ENCODE results near the gene NOX4. TPM values are rescaled to one million over a fixed set of nuclear protein-coding genes. Genes with fewer than 3 reads are reported as not detected.
"Not testable (repeated sequence)": the region's sequence is repeated elsewhere in the genome, so short reads cannot be mapped to it uniquely, and the experiment has no call there.

Gene NOX4
- polyA plus RNA-seq, 1 donor: 4.6 TPM

- 100% methylated on average over 1 of the region's 1 CpG for WGBS (ENCODE audit: insufficient coverage, low lambda C conversion rate)
- Histone ChIP-seq H3K27ac (ENCODE audit: low read length) (no peak overlapping the region), H3K9me3 (ENCODE audit: control insufficient read depth, low read depth, low read length) (no peaks in the 10 kb centered on the region), H3K27me3 (ENCODE audit: control insufficient read depth, insufficient read depth, low read length) (no peaks in the 10 kb centered on the region), H3K4me3 (ENCODE audit: low read length) (no peak overlapping the region), H3K4me1 (ENCODE audit: control insufficient read depth, insufficient read depth, low read length) (no peaks in the 10 kb centered on the region), H3K36me3 (ENCODE audit: control insufficient read depth, insufficient read depth, low read length) (no peaks in the 10 kb centered on the region)
- no peak for DNase-seq
Measured at GRCh38 chr11:89355646-89356045, 135.5 kb downstream of the NOX4 start.

- not testable (repeated sequence) for H3K27me3 ChIP-seq (ENCODE audit: control insufficient read depth, insufficient read depth, low read length); H3K27ac ChIP-seq (ENCODE audit: low read length); H3K4me1 ChIP-seq (ENCODE audit: control insufficient read depth, insufficient read depth, low read length); DNase-seq; H3K9me3 ChIP-seq (ENCODE audit: control insufficient read depth, low read depth, low read length); H3K36me3 ChIP-seq (ENCODE audit: control insufficient read depth, insufficient read depth, low read length); H3K4me3 ChIP-seq (ENCODE audit: low read length)
- WGBS (ENCODE audit: insufficient coverage, low lambda C conversion rate): 100% methylated on average over 1 of the region's 2 CpGs
Measured at GRCh38 chr11:89354513-89354912, 136.7 kb downstream of the NOX4 start.

GRCh38 chr11:89347071-89347470 is 144.1 kb downstream of the NOX4 start:
- Histone ChIP-seq H3K4me1 (ENCODE audit: control insufficient read depth, insufficient read depth, low read length) (no peaks in the 10 kb centered on the region), H3K9me3 (ENCODE audit: control insufficient read depth, low read depth, low read length) (no peaks in the 10 kb centered on the region), H3K36me3 (ENCODE audit: control insufficient read depth, insufficient read depth, low read length) (no peaks in the 10 kb centered on the region), H3K4me3 (ENCODE audit: low read length) (no peak overlapping the region), H3K27me3 (ENCODE audit: control insufficient read depth, insufficient read depth, low read length) (no peaks in the 10 kb centered on the region), H3K27ac (ENCODE audit: low read length) (no peak overlapping the region)
- WGBS (ENCODE audit: insufficient coverage, low lambda C conversion rate): no CpG with 5 or more reads among the region's 2 CpGs
- DNase-seq: no peak

GRCh38 chr11:89346601-89347000 is 144.6 kb downstream of the NOX4 start:
- no peaks in the 10 kb centered on the region for H3K9me3 ChIP-seq (ENCODE audit: control insufficient read depth, low read depth, low read length)
- DNase-seq: no peak
- no peaks in the 10 kb centered on the region for H3K27me3 ChIP-seq (ENCODE audit: control insufficient read depth, insufficient read depth, low read length)
- H3K27ac ChIP-seq (ENCODE audit: low read length): no peak overlapping the region
- WGBS (ENCODE audit: insufficient coverage, low lambda C conversion rate): no CpG with 5 or more reads among the region's 5 CpGs
- no peaks in the 10 kb centered on the region for H3K4me1 ChIP-seq (ENCODE audit: control insufficient read depth, insufficient read depth, low read length)
- H3K36me3 ChIP-seq (ENCODE audit: control insufficient read depth, insufficient read depth, low read length): no peaks in the 10 kb centered on the region
- H3K4me3 ChIP-seq (ENCODE audit: low read length): no peak overlapping the region

GRCh38 chr11:89342880-89343572 is 148.1 kb downstream of the NOX4 start:
- H3K4me3 ChIP-seq (ENCODE audit: low read length); H3K27ac ChIP-seq (ENCODE audit: low read length); H3K36me3 ChIP-seq (ENCODE audit: control insufficient read depth, insufficient read depth, low read length); H3K9me3 ChIP-seq (ENCODE audit: control insufficient read depth, low read depth, low read length); DNase-seq; H3K4me1 ChIP-seq (ENCODE audit: control insufficient read depth, insufficient read depth, low read length); H3K27me3 ChIP-seq (ENCODE audit: control insufficient read depth, insufficient read depth, low read length): not testable (repeated sequence)
- WGBS (ENCODE audit: insufficient coverage, low lambda C conversion rate): no CpG with 5 or more reads among the region's 3 CpGs

- not testable (repeated sequence) for H3K27me3 ChIP-seq (ENCODE audit: control insufficient read depth, insufficient read depth, low read length); H3K4me3 ChIP-seq (ENCODE audit: low read length); H3K36me3 ChIP-seq (ENCODE audit: control insufficient read depth, insufficient read depth, low read length); H3K4me1 ChIP-seq (ENCODE audit: control insufficient read depth, insufficient read depth, low read length); H3K27ac ChIP-seq (ENCODE audit: low read length); DNase-seq; H3K9me3 ChIP-seq (ENCODE audit: control insufficient read depth, low read depth, low read length)
Measured at GRCh38 chr11:89340450-89340849, 150.7 kb downstream of the NOX4 start.

- H3K27me3 ChIP-seq (ENCODE audit: control insufficient read depth, insufficient read depth, low read length); H3K9me3 ChIP-seq (ENCODE audit: control insufficient read depth, low read depth, low read length); DNase-seq; H3K4me1 ChIP-seq (ENCODE audit: control insufficient read depth, insufficient read depth, low read length); H3K36me3 ChIP-seq (ENCODE audit: control insufficient read depth, insufficient read depth, low read length); H3K27ac ChIP-seq (ENCODE audit: low read length); H3K4me3 ChIP-seq (ENCODE audit: low read length): not testable (repeated sequence)
- WGBS (ENCODE audit: insufficient coverage, low lambda C conversion rate): no CpG with 5 or more reads among the region's 2 CpGs
Measured at GRCh38 chr11:89338073-89338472, 153.1 kb downstream of the NOX4 start.

- no CpG with 5 or more reads among the region's 4 CpGs for WGBS (ENCODE audit: insufficient coverage, low lambda C conversion rate)
- not testable (repeated sequence) for DNase-seq
Measured at GRCh38 chr11:89337100-89337650, 154.0 kb downstream of the NOX4 start.

GRCh38 chr11:89333704-89334103 is 157.5 kb downstream of the NOX4 start:
- not testable (repeated sequence) for H3K27ac ChIP-seq (ENCODE audit: low read length); H3K4me1 ChIP-seq (ENCODE audit: control insufficient read depth, insufficient read depth, low read length); H3K4me3 ChIP-seq (ENCODE audit: low read length); DNase-seq; H3K9me3 ChIP-seq (ENCODE audit: control insufficient read depth, low read depth, low read length); H3K36me3 ChIP-seq (ENCODE audit: control insufficient read depth, insufficient read depth, low read length); H3K27me3 ChIP-seq (ENCODE audit: control insufficient read depth, insufficient read depth, low read length)
- WGBS (ENCODE audit: insufficient coverage, low lambda C conversion rate): no CpG with 5 or more reads among the region's 1 CpG

More at GRCh38 chr11:89337100-89337650, 154.0 kb downstream of the NOX4 start:
- not testable (repeated sequence) for H3K9me3 ChIP-seq (ENCODE audit: control insufficient read depth, low read depth, low read length); H3K27me3 ChIP-seq (ENCODE audit: control insufficient read depth, insufficient read depth, low read length); H3K4me1 ChIP-seq (ENCODE audit: control insufficient read depth, insufficient read depth, low read length); H3K36me3 ChIP-seq (ENCODE audit: control insufficient read depth, insufficient read depth, low read length); H3K27ac ChIP-seq (ENCODE audit: low read length); H3K4me3 ChIP-seq (ENCODE audit: low read length)

- H3K27ac ChIP-seq (ENCODE audit: low read length); H3K9me3 ChIP-seq (ENCODE audit: control insufficient read depth, low read depth, low read length); DNase-seq; H3K4me1 ChIP-seq (ENCODE audit: control insufficient read depth, insufficient read depth, low read length); H3K27me3 ChIP-seq (ENCODE audit: control insufficient read depth, insufficient read depth, low read length); H3K36me3 ChIP-seq (ENCODE audit: control insufficient read depth, insufficient read depth, low read length); H3K4me3 ChIP-seq (ENCODE audit: low read length): not testable (repeated sequence)
- no CpG with 5 or more reads among the region's 4 CpGs for WGBS (ENCODE audit: insufficient coverage, low lambda C conversion rate)
Measured at GRCh38 chr11:89331940-89332339, 159.2 kb downstream of the NOX4 start.

- Histone ChIP-seq H3K27ac (ENCODE audit: low read length) (no peak overlapping the region), H3K4me1 (ENCODE audit: control insufficient read depth, insufficient read depth, low read length) (no peaks in the 10 kb centered on the region), H3K9me3 (ENCODE audit: control insufficient read depth, low read depth, low read length) (no peaks in the 10 kb centered on the region), H3K36me3 (ENCODE audit: control insufficient read depth, insufficient read depth, low read length) (no peaks in the 10 kb centered on the region), H3K27me3 (ENCODE audit: control insufficient read depth, insufficient read depth, low read length) (no peaks in the 10 kb centered on the region), H3K4me3 (ENCODE audit: low read length) (no peak overlapping the region)
- DNase-seq: no peak
- 87% methylated on average over 4 of the region's 5 CpGs for WGBS (ENCODE audit: insufficient coverage, low lambda C conversion rate)
Measured at GRCh38 chr11:89327885-89328284, 163.3 kb downstream of the NOX4 start.
